Nephron progenitor cell (in vitro differentiated cells): ENCODE measurements around the gene KIAA0232.
A peak's percentile ranks its signal among the peaks of the same experiment; 100 is the strongest.

Experiments
- DNase-seq: peaks from one replicate; pipeline ENCODE4 v3.0.0; 2021
- H3K27ac Mint-ChIP-seq: 2 replicates; pipeline ENCODE4 v1.8.0; 2021; ENCODE audit warnings: mild to moderate bottlenecking, moderate library complexity, mixed read lengths
- H3K27me3 Mint-ChIP-seq: 2 replicates; pipeline ENCODE4 v1.8.0; 2021; ENCODE audit warnings: mild to moderate bottlenecking, low read depth, mixed read lengths; ENCODE audit not compliant: poor library complexity
- H3K36me3 Mint-ChIP-seq: 2 replicates; pipeline ENCODE4 v1.8.0; 2021; ENCODE audit warnings: low read depth, mixed read lengths
- H3K4me1 Mint-ChIP-seq: 2 replicates; pipeline ENCODE4 v1.8.0; 2021; ENCODE audit warnings: mixed read lengths
- H3K4me3 Mint-ChIP-seq: 2 replicates; pipeline ENCODE4 v1.8.0; 2021; ENCODE audit warnings: mild to moderate bottlenecking, moderate library complexity, mixed read lengths
- H3K9me3 Mint-ChIP-seq: 2 replicates; pipeline ENCODE4 v1.8.0; 2021; ENCODE audit warnings: mild to moderate bottlenecking, moderate library complexity, mixed read lengths
- TF ChIP-seq, protein P1 (sequence below): fragments of 200-600 bp; sonication (generic); IDR thresholded peaks from 2 replicates; pipeline ENCODE4 v1.5.0; 2021; ENCODE audit warnings: antibody characterized with exemption

KIAA0232 gene

GRCh38 chr4:6929339-6929811 is 146.8 kb downstream of the KIAA0232 start:
- Mint-ChIP-seq H3K9me3 (peaks cover 18% of the 10 kb centered on the region), H3K27me3 (peaks cover 15% of the 10 kb centered on the region), H3K4me1 (peaks cover 58% of the 10 kb centered on the region), H3K4me3 (peak overlapping the region; percentile 53), H3K36me3 (peaks cover 43% of the 10 kb centered on the region), H3K27ac (peak overlapping the region; percentile 30)
- TF ChIP-seq, protein P1, sequence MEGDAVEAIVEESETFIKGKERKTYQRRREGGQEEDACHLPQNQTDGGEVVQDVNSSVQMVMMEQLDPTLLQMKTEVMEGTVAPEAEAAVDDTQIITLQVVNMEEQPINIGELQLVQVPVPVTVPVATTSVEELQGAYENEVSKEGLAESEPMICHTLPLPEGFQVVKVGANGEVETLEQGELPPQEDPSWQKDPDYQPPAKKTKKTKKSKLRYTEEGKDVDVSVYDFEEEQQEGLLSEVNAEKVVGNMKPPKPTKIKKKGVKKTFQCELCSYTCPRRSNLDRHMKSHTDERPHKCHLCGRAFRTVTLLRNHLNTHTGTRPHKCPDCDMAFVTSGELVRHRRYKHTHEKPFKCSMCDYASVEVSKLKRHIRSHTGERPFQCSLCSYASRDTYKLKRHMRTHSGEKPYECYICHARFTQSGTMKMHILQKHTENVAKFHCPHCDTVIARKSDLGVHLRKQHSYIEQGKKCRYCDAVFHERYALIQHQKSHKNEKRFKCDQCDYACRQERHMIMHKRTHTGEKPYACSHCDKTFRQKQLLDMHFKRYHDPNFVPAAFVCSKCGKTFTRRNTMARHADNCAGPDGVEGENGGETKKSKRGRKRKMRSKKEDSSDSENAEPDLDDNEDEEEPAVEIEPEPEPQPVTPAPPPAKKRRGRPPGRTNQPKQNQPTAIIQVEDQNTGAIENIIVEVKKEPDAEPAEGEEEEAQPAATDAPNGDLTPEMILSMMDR: no peak
- DNase-seq: no peak

- peak; percentile 39 for DNase-seq
- Mint-ChIP-seq H3K36me3 (peaks cover 40% of the 10 kb centered on the region), H3K27me3 (peaks cover 15% of the 10 kb centered on the region), H3K9me3 (peaks cover 18% of the 10 kb centered on the region), H3K27ac (peak overlapping the region; percentile 30), H3K4me1 (peaks cover 58% of the 10 kb centered on the region), H3K4me3 (peak overlapping the region; percentile 53)
- TF ChIP-seq, protein P1: no peak
These were observed 147.4 kb downstream of the KIAA0232 start for GRCh38 chr4:6929812-6930464.

DNA sequence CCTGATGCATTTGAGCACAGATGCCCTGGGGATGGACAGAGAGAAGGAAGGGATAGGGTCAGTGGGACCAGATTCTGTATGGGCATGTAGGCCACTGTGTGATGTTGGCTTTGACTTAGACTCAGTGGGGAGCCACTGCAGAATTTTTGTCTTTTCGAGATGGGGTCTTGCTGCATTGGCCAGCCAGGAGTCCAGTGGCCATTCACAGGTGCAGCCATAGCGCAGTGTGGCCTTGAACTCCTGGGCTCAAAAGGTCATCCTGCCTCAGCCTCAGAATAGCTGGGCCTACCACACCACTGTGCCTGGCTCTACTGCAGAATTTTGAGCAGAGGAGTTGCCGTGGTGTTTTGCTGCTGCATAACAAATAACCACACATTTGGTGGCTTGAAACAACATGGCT is 149.9 kb downstream of the KIAA0232 start:
- peaks cover 45% of the 10 kb centered on the region for H3K4me1 Mint-ChIP-seq
- H3K4me3 Mint-ChIP-seq: no peak overlapping the region
- peaks cover 26% of the 10 kb centered on the region for H3K9me3 Mint-ChIP-seq

GRCh38 chr4:6932918-6933317 is 150.4 kb downstream of the KIAA0232 start:
- peaks cover 26% of the 10 kb centered on the region for H3K9me3 Mint-ChIP-seq
- no peak overlapping the region for H3K27ac Mint-ChIP-seq
- TF ChIP-seq, protein P1: no peak
- no peak overlapping the region for H3K4me3 Mint-ChIP-seq
- peaks cover 6% of the 10 kb centered on the region for H3K27me3 Mint-ChIP-seq
- H3K36me3 Mint-ChIP-seq: peaks cover 40% of the 10 kb centered on the region
- peaks cover 45% of the 10 kb centered on the region for H3K4me1 Mint-ChIP-seq
- no peak for DNase-seq

More for the DNA sequence above, 149.9 kb downstream of the KIAA0232 start:
- Mint-ChIP-seq H3K27me3 (peaks cover 8% of the 10 kb centered on the region), H3K27ac (no peak overlapping the region), H3K36me3 (peaks cover 40% of the 10 kb centered on the region)
- TF ChIP-seq, protein P1: no peak
- DNase-seq: no peak
